Fibroblast of lung (primary cell): ENCODE data around the gene TMEM154. TPM values are rescaled to one million over a fixed set of nuclear protein-coding genes. Genes with fewer than 3 reads are reported as not detected.

Source experiments
- DNase-seq, 2 donors: peaks; one replicate each; pipeline versions ENCODE4 v3.0.0 to v3.0.0-alpha.2; 2010; ENCODE audit warnings: low read depth in 2 of 2
- H2AFZ ChIP-seq: 2 replicates; pipeline ENCODE4 v1.5.1; 2012; ENCODE audit warnings: low read length, control low read depth, inconsistent platforms
- H3K27ac ChIP-seq: 2 replicates; pipeline ENCODE4 v1.5.1; 2011; ENCODE audit warnings: low read length, control low read depth; ENCODE audit not compliant: insufficient read depth
- H3K27me3 ChIP-seq: 2 replicates; pipeline ENCODE4 v1.5.1; 2011; ENCODE audit warnings: mild to moderate bottlenecking, low read length; ENCODE audit not compliant: control insufficient read depth, insufficient read depth
- H3K36me3 ChIP-seq: 2 replicates; pipeline ENCODE4 v1.5.1; 2011; ENCODE audit warnings: low read length; ENCODE audit not compliant: control insufficient read depth, insufficient read depth
- H3K4me1 ChIP-seq: 2 replicates; pipeline ENCODE4 v1.5.1; 2011; ENCODE audit warnings: low read length; ENCODE audit not compliant: control insufficient read depth, insufficient read depth; ENCODE audit errors: extremely low read depth
- H3K4me2 ChIP-seq: 2 replicates; pipeline ENCODE4 v1.5.1; 2011; ENCODE audit warnings: low read length, control low read depth; ENCODE audit not compliant: insufficient read depth; ENCODE audit errors: extremely low read depth
- H3K4me3 ChIP-seq, 4 experiments: fragments of 200-600 bp in 1 of 4; sonication (generic) in 1 of 4; replicated peaks in 1 of 4; 2 replicates each; pipeline ENCODE4 v1.5.1; 2011 to 2016; ENCODE audit warnings: low read length in 4 of 4, low read depth in 3 of 4, mild to moderate bottlenecking in 3 of 4, control low read depth in 2 of 4, inconsistent platforms in 1 of 4, mixed read lengths in 1 of 4; ENCODE audit not compliant: insufficient read depth in 1 of 4; ENCODE audit errors: control extremely low read depth in 1 of 4
- H3K79me2 ChIP-seq: 2 replicates; pipeline ENCODE4 v1.5.1; 2012; ENCODE audit warnings: mild to moderate bottlenecking, low read length, inconsistent platforms; ENCODE audit not compliant: control insufficient read depth, insufficient read depth
- H3K9ac ChIP-seq: 2 replicates; pipeline ENCODE4 v1.5.1; 2011; ENCODE audit warnings: mild to moderate bottlenecking, low read length, control low read depth; ENCODE audit not compliant: insufficient read depth
- H3K9me3 ChIP-seq: 2 replicates; pipeline ENCODE4 v1.5.1; 2012; ENCODE audit warnings: low read depth, low read length; ENCODE audit not compliant: control insufficient read depth, insufficient read depth
- H4K20me1 ChIP-seq: 2 replicates; pipeline ENCODE4 v1.5.1; 2011; ENCODE audit warnings: low read length; ENCODE audit not compliant: control insufficient read depth, insufficient read depth; ENCODE audit errors: extremely low read depth
- EZH2 ChIP-seq: IDR thresholded peaks from 2 replicates; pipeline ENCODE4 v1.5.1; 2012; ENCODE audit warnings: low read length, control low read depth, mild to moderate bottlenecking; ENCODE audit errors: missing control alignments
- polyA plus RNA-seq, 2 donors: library from polyadenylated mRNA; depleted of rRNA in 1 of 2; stranded (reverse) in 1 of 2; unstranded in 1 of 2; fragments of >200 nt; gene quantifications; 2 replicates each; pipeline ENCODE4 v1.2.1, GENCODE V29; 2011 to 2012; ENCODE audit warnings: missing spikeins in 1 of 2
- total RNA-seq: library from RNA; depleted of rRNA; stranded (reverse); fragments of >200 nt; gene quantifications from 2 replicates; pipeline ENCODE4 v1.2.1, GENCODE V29; 2014
- TF ChIP-seq, protein P1 (sequence below), 2 donors: IDR thresholded peaks in 1 of 2; conservative IDR thresholded peaks in 1 of 2; 1 replicate in 1 of 2; 2 replicates in 1 of 2; pipeline ENCODE4 v1.5.1; 2011 to 2012; ENCODE audit warnings: low read length in 2 of 2, control low read depth in 1 of 2, inconsistent platforms in 1 of 2, low read depth in 1 of 2, mild to moderate bottlenecking in 1 of 2

TMEM154 gene
- total and polyA plus RNA-seq, 2 donors (not counting 1 experiment from before 2014, with no cell fraction given) = 0.50 to 3.7 TPM

DNA sequence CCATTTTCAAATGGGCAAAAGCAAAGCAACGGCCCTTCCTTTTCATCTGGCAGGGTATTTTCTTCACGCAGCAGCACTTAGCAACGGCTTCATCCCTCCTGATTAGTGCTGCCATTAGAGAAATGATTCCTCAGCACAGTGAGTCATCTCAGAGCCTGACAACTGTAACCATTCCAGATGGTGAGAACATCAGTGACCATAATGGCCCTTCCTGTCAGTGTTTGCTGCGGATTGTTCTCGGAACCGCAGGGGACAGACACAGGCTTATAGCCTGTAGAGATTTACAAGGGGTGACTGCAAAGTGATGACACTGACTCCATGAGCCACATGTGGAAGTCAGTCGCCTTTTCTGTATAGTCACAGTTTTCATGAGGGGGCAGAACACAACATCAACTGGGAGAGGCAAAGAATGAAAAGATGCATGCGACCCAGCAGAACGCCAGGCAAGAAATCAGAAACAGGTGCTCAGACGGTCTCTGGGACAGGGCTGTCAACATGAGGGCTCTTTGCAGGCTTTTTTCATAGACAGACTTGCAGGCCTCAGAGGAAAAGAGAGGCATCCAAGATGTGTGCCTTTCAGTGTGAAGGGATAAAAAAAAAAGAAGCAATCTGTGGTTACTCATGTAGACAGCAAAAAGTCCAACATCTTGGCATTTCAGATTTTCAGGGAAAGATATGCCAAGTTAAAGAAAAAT, 74.0 kb downstream of the TMEM154 start:
- TF ChIP-seq, protein P1, sequence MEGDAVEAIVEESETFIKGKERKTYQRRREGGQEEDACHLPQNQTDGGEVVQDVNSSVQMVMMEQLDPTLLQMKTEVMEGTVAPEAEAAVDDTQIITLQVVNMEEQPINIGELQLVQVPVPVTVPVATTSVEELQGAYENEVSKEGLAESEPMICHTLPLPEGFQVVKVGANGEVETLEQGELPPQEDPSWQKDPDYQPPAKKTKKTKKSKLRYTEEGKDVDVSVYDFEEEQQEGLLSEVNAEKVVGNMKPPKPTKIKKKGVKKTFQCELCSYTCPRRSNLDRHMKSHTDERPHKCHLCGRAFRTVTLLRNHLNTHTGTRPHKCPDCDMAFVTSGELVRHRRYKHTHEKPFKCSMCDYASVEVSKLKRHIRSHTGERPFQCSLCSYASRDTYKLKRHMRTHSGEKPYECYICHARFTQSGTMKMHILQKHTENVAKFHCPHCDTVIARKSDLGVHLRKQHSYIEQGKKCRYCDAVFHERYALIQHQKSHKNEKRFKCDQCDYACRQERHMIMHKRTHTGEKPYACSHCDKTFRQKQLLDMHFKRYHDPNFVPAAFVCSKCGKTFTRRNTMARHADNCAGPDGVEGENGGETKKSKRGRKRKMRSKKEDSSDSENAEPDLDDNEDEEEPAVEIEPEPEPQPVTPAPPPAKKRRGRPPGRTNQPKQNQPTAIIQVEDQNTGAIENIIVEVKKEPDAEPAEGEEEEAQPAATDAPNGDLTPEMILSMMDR (conservative IDR thresholded peaks at IDR 0.05 in 1 of 2, IDR thresholded peaks at IDR 0.05 in 1 of 2; ENCODE audit: low read depth in 1 of 2, low read length in 2 of 2) = no peak
- no peak for TF ChIP-seq EZH2

DNA sequence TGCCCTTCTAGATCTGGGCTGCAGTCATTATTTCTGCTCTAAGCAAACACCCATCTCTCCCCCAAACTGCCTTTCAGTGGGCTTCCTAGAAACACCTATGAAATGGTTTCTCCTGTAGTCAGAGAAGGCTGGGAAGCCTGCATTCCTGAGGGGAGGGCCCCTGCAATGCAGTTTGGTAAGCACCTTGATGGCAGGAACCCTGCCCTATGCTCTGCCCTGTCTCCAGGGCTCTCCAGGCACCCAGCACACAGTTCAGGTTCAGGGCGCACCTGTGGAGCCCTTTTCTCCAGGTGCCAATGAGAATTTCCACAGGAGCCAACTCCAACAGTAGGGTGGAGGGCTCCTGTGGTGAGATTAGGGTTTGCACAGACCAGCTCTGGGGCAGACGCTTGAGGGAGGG, 74.8 kb downstream of the TMEM154 start:
- H3K27ac ChIP-seq = no peak overlapping the region

More for the DNA sequence above, 74.0 kb downstream of the TMEM154 start:
- Histone ChIP-seq H3K4me2 (no peak overlapping the region), H3K27me3 (peaks cover 12% of the 10 kb centered on the region), H3K27ac (no peak overlapping the region), H3K9me3 (no peaks in the 10 kb centered on the region), H3K79me2 (no peaks in the 10 kb centered on the region), H3K36me3 (no peaks in the 10 kb centered on the region), H3K9ac (no peak overlapping the region), H3K4me1 (no peaks in the 10 kb centered on the region), H3K4me3 (no peak overlapping the region), H4K20me1 (no peaks in the 10 kb centered on the region), H2AFZ (no peak overlapping the region)
- peak; percentile 51 to 80 for DNase-seq

DNA sequence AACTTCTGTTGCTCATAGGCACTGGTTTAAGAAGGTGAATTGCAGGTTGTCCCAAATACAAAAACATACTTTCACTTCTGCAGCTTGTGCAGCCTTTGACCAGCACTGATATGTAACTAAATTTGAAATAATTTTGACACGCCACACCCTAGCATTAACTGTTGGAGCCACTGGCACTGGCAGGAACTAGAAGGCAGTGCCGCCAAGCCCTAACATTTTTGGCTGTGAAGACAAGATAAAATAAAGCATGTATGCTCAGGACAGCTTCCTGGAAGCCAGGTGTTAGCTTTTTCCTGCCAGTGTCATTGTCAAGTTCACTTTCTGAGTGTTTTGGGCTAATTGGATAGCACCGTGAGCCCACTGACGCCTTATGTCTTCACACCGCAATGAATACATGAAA, 78.6 kb downstream of the TMEM154 start:
- H3K79me2 ChIP-seq = no peaks in the 10 kb centered on the region
- H3K36me3 ChIP-seq = no peaks in the 10 kb centered on the region
- no peak overlapping the region for H3K4me2 ChIP-seq
- no peaks in the 10 kb centered on the region for H4K20me1 ChIP-seq
- no peaks in the 10 kb centered on the region for H3K27me3 ChIP-seq
- no peak overlapping the region for H3K27ac ChIP-seq
- no peaks in the 10 kb centered on the region for H3K4me1 ChIP-seq
- H2AFZ ChIP-seq = no peak overlapping the region
- TF ChIP-seq EZH2 = no peak
- TF ChIP-seq, protein P1 (conservative IDR thresholded peaks at IDR 0.05 in 1 of 2, IDR thresholded peaks at IDR 0.05 in 1 of 2; ENCODE audit: low read depth in 1 of 2, low read length in 2 of 2) = no peak
- no peak overlapping the region for H3K4me3 ChIP-seq
- H3K9ac ChIP-seq = no peak overlapping the region
- no peak for DNase-seq
- H3K9me3 ChIP-seq = no peaks in the 10 kb centered on the region

More for the DNA sequence above, 74.8 kb downstream of the TMEM154 start:
- no peak for DNase-seq
- Histone ChIP-seq H3K79me2 (no peaks in the 10 kb centered on the region), H3K36me3 (no peaks in the 10 kb centered on the region), H4K20me1 (no peaks in the 10 kb centered on the region), H3K4me1 (no peaks in the 10 kb centered on the region), H3K9me3 (no peaks in the 10 kb centered on the region), H3K9ac (no peak overlapping the region), H3K4me3 (no peak overlapping the region), H2AFZ (no peak overlapping the region), H3K27me3 (peaks cover 10% of the 10 kb centered on the region), H3K4me2 (no peak overlapping the region)
- no peak for TF ChIP-seq EZH2
- TF ChIP-seq, protein P1 (conservative IDR thresholded peaks at IDR 0.05 in 1 of 2, IDR thresholded peaks at IDR 0.05 in 1 of 2; ENCODE audit: low read depth in 1 of 2, low read length in 2 of 2) = no peak
